DMS79 (cell line): Measurements from ENCODE around the gene OSBPL9.
"Not testable (repeated sequence)": the region's sequence is repeated elsewhere in the genome, so short reads cannot be mapped to it uniquely, and the experiment has no call there.

ENCODE experiments used
- DNase-seq: peaks from one replicate; lab custom pipeline; 2025; lab: John Stamatoyannopoulos, UW

Gene OSBPL9

DNA sequence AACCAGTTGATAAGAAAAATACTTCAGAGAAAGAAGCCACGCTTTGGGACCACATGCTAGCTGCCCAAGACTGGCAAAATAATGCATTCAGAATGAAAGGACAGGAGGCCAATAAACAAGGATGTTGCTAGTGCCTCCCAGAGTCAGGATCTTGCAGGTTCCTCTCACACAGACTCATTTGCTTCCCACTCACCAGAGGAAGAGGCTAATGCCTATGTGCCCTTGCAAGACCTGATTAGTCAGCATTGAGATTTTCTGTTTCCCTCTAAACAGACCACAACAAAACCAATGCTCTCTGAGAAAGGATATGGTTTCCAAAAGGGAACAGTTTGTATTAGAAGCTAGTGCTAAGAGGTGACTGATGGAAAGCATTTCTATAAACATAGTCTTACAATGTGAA, 176.0 kb downstream of the OSBPL9 start:
- DNase-seq: no peak

DNA sequence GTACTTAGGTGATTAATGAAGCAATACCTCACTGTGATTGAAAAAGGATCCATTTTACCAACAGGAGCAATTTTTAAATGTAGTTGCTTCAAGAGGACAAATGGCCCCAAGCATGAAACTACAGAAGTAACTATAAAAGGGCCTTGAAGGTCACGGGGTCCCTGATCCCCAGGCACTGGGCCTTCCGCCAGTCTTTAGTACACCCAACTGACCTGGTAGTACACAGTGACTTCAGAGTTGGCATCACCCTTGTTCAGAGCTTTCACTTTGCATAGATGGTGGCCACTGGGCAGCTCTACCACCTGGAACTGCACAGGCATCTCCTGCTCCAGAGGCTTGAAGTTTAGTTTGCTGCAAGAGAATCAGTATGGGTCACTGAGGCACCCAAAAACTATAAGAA, 177.4 kb downstream of the OSBPL9 start:
- DNase-seq: no peak

- no peak for DNase-seq
Measured at GRCh38 chr1:51794868-51795267, 178.0 kb downstream of the OSBPL9 start.

DNA sequence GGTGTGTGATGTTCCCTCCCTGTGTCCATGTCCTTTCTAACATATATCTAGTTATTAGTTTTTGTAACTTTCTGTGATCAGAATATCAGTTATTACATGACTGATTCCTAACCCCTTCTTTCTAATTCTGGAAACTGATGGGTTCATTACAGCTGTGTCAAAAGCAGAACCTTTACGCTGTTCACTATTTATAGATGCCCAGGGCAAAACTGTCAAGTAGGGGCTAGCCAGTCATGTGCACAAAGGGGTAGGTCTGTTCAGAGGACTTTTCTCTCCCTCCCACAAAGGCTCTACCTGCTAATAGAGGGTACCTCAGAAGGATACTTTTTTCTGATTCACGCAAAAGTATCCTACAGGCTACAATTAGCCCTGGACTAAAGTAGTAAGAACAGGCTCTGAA, 182.5 kb downstream of the OSBPL9 start:
- no peak for DNase-seq

DNA sequence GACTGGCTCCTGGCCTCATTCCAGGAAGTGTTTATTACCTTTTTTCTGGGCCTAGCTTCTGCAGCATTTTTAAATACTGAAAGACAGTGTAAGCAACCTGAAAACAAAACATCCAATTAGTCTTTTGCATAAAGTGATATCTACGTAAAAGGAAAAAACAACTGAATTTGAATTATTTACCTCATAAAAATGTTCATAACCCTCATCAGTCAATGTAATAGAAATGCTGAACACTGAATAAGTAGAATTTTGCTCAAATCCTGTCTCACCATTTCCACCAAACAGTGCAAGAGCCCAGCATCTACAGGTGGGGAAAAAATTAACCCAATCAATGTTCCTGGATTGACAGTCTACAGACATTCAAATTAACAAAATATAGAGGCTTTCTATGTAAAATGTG, 197.6 kb downstream of the OSBPL9 start:
- no peak for DNase-seq

DNA sequence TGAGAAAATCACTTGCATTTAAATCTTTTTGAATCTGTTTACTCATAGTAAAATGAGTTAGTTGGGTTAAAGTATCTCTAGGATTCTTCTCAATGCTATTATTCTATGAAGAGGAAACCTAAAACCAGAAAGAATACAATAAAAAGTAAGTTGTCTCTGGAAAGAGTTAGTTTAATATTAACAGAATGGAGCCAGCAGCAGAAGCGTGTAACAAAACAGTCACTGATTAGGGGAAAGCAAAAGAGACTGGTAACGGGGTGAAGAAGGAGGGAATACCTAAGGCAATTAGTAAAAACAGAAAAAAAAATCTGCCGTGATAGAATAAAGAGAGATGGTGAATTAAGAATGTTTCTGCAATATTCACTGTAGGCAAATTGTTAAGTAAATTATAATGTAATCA, 201.6 kb downstream of the OSBPL9 start:
- no peak for DNase-seq

GRCh38 chr1:51819021-51819420, 202.1 kb downstream of the OSBPL9 start:
- not testable (repeated sequence) for DNase-seq

GRCh38 chr1:51819810-51820209, 202.9 kb downstream of the OSBPL9 start:
- no peak for DNase-seq

GRCh38 chr1:51829058-51829457, 212.2 kb downstream of the OSBPL9 start:
- DNase-seq: no peak

DNA sequence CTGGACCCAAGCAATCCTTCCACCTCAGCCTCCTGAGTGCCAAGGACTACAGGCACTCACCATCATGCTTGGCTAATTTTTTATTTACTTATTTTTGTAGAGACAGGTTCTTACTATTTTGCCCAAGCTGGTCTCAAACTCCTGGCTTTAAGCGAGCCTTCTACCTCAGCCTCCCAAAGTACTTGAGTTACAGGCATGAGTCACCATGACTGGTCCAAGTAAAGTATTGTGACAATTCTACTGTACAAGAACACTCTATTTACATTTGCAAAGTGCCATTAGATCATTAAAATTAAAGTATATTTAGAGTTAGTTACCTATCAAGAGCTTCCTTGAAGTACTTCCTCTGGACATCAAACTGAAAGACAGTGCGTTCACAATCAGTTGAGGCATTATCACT, 216.8 kb downstream of the OSBPL9 start:
- DNase-seq: no peak

GRCh38 chr1:51837243-51837642, 220.4 kb downstream of the OSBPL9 start:
- DNase-seq: no peak
